Measurements from ENCODE around the gene KCNH2. TPM values are rescaled to one million over a fixed set of nuclear protein-coding genes. Genes with fewer than 3 reads are reported as not detected.

KCNH2 gene
- total RNA-seq, 1 experiment from 2014 or later = 0.22 TPM

- no peak for DNase-seq
- Histone ChIP-seq H3K27ac (ENCODE audit: low read length) (no peak overlapping the region), H3K4me3 (ENCODE audit: low read length) (no peak overlapping the region), H3K4me1 (ENCODE audit: low read length) (peaks cover 26% of the 10 kb centered on the region), H3K4me2 (ENCODE audit: low read depth, low read length, poor library complexity, severe bottlenecking) (no peak overlapping the region), H3K79me2 (ENCODE audit: low read length) (no peaks in the 10 kb centered on the region), H4K20me1 (ENCODE audit: insufficient read depth, low read depth, low read length) (0 out of 2 replicates have a peak, but pooled peaks cover 10% of the 10 kb centered on the region), H3K9me2 (replicated peaks; ENCODE audit: insufficient read depth, low read length) (no peaks in the 10 kb centered on the region), H3K27me3 (ENCODE audit: low read length) (no peaks in the 10 kb centered on the region), H3K9ac (ENCODE audit: low read length) (no peak overlapping the region), H2AFZ (ENCODE audit: low read length) (no peak overlapping the region), H3K36me3 (ENCODE audit: insufficient read depth, low read length) (no peaks in the 10 kb centered on the region), H3K9me3 (ENCODE audit: low read length) (no peaks in the 10 kb centered on the region)
Observed at GRCh38 chr7:150979713-150980390, 1.7 kb upstream of the KCNH2 start.

DNA sequence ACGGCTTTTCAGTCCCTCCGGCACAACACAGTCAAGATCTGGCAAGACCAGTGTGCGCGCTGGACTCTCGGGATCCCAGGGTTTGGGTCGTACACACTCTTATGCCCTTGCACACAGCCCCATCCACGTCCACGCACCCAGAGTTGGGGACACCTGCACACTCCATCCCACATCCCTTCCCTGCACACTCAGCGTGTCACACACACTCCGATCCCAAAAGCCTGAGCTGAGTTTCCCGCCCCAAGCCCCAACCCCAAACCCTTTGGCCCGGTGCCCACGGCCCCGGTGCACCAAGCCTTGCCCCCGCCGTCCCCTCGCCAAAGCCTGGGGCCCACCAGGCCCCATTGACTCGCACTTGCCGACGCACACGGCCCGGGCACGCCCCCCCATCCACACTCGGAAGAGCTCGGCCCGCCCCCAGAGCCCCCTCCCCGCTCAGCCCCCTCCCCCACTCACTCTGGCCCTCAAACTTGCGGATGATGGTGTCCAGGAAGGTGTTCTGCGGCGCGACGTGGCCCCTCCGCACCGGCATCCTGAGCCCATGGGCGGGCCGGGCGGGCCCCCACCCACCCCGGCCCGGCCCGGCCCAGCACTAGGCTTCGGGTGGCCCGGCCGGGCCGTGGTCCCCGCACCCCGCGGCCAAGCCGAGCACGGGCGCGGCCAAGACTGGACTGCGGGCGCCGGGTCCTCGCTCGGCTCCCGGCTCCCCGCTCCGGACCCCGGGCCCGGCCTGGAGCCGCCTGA, 567 bp downstream of the KCNH2 start:
- Histone ChIP-seq H3K4me2 (ENCODE audit: low read depth, low read length, poor library complexity, severe bottlenecking) (peak overlapping the region; percentile 44), H3K4me3 (ENCODE audit: low read length) (peak overlapping the region; percentile 22; the same call in 1 of the 2 replicates)
- no peak for DNase-seq

DNA sequence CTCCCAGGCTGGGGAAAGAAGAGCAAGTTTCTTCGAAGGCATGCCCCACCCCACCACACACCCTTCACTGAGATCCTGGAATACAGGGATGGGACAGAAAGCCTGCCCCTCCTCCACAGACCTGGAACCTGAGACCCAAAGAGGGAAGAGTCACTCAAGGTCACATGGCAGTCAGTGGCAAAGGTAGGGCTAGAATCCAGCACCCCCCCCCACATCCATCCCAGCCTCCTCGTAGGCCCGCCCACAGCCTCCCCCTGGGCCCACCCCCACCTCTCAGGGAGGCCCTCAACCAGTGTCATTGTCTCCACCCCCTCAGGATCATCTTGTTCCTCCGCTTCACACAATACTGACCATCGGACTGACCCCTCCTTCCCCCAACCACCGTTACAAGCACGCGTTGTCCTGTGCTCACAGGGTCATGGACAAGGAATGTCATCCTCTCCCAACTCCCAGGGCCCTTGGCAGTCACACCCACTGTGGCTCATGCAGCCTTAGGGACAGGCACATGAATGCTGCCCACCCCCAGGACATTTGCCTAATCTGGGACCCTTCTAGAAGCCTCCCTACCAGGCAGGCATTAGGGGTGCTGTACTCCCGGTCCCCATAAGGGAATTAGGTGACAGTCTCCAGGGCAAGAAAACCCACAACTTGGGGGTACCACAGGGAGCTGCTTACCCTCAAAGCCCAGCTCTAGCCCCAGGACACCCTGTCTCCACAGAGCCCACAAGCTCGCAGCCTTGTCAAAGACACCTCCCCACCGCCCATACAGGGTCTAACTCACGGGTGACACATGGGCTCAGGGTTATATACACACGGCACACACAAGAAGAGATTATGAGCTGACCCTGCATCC, 1.4 kb downstream of the KCNH2 start:
- H3K9me2 ChIP-seq (replicated peaks; ENCODE audit: insufficient read depth, low read length) = no peaks in the 10 kb centered on the region
- peak overlapping the region; percentile 22; the same call in 1 of the 2 replicates for H3K4me3 ChIP-seq (ENCODE audit: low read length)
- H3K36me3 ChIP-seq (ENCODE audit: insufficient read depth, low read length) = no peaks in the 10 kb centered on the region
- H2AFZ ChIP-seq (ENCODE audit: low read length) = no peak overlapping the region
- 0 out of 2 replicates have a peak, but pooled peaks cover 4% of the 10 kb centered on the region for H4K20me1 ChIP-seq (ENCODE audit: insufficient read depth, low read depth, low read length)
- DNase-seq = no peak
- no peaks in the 10 kb centered on the region for H3K9me3 ChIP-seq (ENCODE audit: low read length)
- H3K27ac ChIP-seq (ENCODE audit: low read length) = no peak overlapping the region
- H3K9ac ChIP-seq (ENCODE audit: low read length) = peak overlapping the region; percentile 24; the same call in 1 of the 2 replicates
- peaks cover 31% of the 10 kb centered on the region for H3K4me1 ChIP-seq (ENCODE audit: low read length)
- no peaks in the 10 kb centered on the region for H3K27me3 ChIP-seq (ENCODE audit: low read length)
- no peaks in the 10 kb centered on the region for H3K79me2 ChIP-seq (ENCODE audit: low read length)
- H3K4me2 ChIP-seq (ENCODE audit: low read depth, low read length, poor library complexity, severe bottlenecking) = peak overlapping the region; percentile 44

More for the DNA sequence above, 567 bp downstream of the KCNH2 start:
- Histone ChIP-seq H3K36me3 (ENCODE audit: insufficient read depth, low read length) (no peaks in the 10 kb centered on the region), H4K20me1 (ENCODE audit: insufficient read depth, low read depth, low read length) (0 out of 2 replicates have a peak, but pooled peaks cover 4% of the 10 kb centered on the region), H3K9me3 (ENCODE audit: low read length) (no peaks in the 10 kb centered on the region), H3K79me2 (ENCODE audit: low read length) (no peaks in the 10 kb centered on the region), H3K4me1 (ENCODE audit: low read length) (peaks cover 31% of the 10 kb centered on the region), H3K27ac (ENCODE audit: low read length) (no peak overlapping the region), H3K9me2 (replicated peaks; ENCODE audit: insufficient read depth, low read length) (no peaks in the 10 kb centered on the region), H3K27me3 (ENCODE audit: low read length) (no peaks in the 10 kb centered on the region), H2AFZ (ENCODE audit: low read length) (no peak overlapping the region), H3K9ac (ENCODE audit: low read length) (peak overlapping the region; percentile 24; the same call in 1 of the 2 replicates)

DNA sequence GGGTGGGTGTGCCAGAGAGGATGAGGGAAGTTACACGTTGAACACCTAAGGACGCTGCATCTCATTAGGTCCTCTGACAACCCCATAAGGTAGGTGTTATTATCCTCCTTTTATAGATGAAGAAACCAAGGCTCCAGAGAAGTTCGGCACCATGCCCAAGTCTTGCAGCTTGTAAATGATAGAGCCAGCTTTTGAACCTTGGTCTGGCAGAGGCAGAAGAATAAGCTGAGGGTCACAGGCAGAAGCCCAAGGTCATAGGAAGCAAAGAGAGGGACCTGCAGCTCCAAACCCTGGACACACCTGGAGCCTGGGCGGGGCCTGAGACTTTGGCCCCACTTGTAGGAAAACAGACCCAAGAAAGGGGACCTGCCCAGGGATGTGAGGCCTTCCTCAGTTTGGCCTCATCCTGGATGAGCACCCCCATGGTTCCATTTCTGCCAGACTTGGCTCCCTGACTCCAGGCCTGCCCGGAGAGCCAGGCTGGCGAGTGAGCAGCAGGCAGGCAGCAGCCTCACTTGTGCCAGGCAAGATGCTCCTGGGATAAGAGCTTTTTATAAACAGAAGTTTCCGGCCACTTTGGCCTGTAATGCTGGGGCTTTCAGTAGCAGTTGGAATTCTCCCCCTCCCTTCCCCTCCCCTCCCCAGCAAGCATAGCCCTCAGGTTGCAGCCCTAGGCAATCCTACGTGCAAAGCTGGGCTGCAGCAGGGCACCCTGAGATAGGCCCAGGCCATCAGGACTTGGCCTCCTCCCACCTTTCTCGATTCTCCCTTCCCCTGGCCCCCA, 2.4 kb downstream of the KCNH2 start:
- Histone ChIP-seq H3K79me2 (ENCODE audit: low read length) (no peaks in the 10 kb centered on the region), H3K36me3 (ENCODE audit: insufficient read depth, low read length) (no peaks in the 10 kb centered on the region), H3K4me3 (ENCODE audit: low read length) (peak overlapping the region; percentile 73), H4K20me1 (ENCODE audit: insufficient read depth, low read depth, low read length) (0 out of 2 replicates have a peak, but pooled peaks cover 4% of the 10 kb centered on the region), H3K9me2 (replicated peaks; ENCODE audit: insufficient read depth, low read length) (no peaks in the 10 kb centered on the region), H3K9me3 (ENCODE audit: low read length) (no peaks in the 10 kb centered on the region), H3K27me3 (ENCODE audit: low read length) (no peaks in the 10 kb centered on the region), H3K27ac (ENCODE audit: low read length) (no peak overlapping the region), H2AFZ (ENCODE audit: low read length) (no peak overlapping the region), H3K9ac (ENCODE audit: low read length) (peak overlapping the region; percentile 72), H3K4me1 (ENCODE audit: low read length) (peaks cover 31% of the 10 kb centered on the region), H3K4me2 (ENCODE audit: low read depth, low read length, poor library complexity, severe bottlenecking) (peak overlapping the region; percentile 71)
- DNase-seq = no peak

DNA sequence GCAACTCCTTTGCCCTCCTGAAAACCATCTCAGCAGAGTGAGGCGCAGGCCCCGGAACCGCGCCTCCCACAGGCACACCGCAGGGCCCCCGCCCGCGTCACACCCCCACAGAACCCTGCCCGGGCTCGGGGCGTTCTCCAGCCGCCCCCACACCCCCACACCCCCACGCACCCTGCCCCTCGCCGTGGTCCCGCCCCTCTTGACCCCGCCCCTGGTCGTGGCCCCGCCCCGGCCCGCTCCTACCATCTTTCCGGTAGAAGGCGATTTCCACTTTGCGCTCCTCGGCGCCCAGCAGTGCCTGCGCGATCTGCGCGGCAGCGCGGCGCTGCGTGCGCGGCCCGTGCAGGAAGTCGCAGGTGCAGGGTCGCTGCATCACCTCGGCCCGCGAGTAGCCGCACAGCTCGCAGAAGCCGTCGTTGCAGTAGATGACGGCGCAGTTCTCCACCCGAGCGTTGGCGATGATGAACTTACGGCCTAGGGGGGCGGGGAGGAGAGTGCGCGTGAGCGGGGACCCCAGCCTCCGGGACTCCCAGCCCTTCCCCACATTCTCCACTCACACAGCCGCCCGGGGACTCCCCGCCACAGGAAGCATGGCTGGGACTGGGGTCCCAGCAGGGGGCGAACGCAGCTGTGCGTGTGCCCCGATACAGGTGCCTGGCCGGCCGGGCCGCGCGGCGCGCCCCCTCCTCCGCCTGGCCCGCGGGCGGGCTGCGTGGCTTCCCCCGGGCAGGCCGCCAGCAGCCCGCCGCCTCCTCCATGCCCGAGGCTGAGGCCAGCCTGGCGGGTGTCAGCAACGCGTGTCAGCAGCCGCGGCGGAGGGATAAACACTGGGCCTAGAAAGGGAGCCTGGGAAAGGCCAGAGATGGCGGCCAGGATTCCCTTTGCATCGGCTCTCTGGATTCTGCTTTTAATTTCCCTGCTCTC, 3.4 kb downstream of the KCNH2 start:
- H3K4me3 ChIP-seq (ENCODE audit: low read length) = peak overlapping the region; percentile 73
- peak; percentile 86 for DNase-seq
- H3K4me2 ChIP-seq (ENCODE audit: low read depth, low read length, poor library complexity, severe bottlenecking) = peak overlapping the region; percentile 71
- H3K27ac ChIP-seq (ENCODE audit: low read length) = no peak overlapping the region
- H3K9ac ChIP-seq (ENCODE audit: low read length) = peak overlapping the region; percentile 72
- peaks cover 31% of the 10 kb centered on the region for H3K4me1 ChIP-seq (ENCODE audit: low read length)
- 0 out of 2 replicates have a peak, but pooled peaks cover 4% of the 10 kb centered on the region for H4K20me1 ChIP-seq (ENCODE audit: insufficient read depth, low read depth, low read length)
- no peaks in the 10 kb centered on the region for H3K79me2 ChIP-seq (ENCODE audit: low read length)
- H3K9me2 ChIP-seq (replicated peaks; ENCODE audit: insufficient read depth, low read length) = no peaks in the 10 kb centered on the region
- no peaks in the 10 kb centered on the region for H3K27me3 ChIP-seq (ENCODE audit: low read length)
- H2AFZ ChIP-seq (ENCODE audit: low read length) = peak overlapping the region; percentile 94
- no peaks in the 10 kb centered on the region for H3K9me3 ChIP-seq (ENCODE audit: low read length)
- H3K36me3 ChIP-seq (ENCODE audit: insufficient read depth, low read length) = no peaks in the 10 kb centered on the region

- Histone ChIP-seq H3K4me1 (ENCODE audit: low read length) (peaks cover 27% of the 10 kb centered on the region), H3K79me2 (ENCODE audit: low read length) (no peaks in the 10 kb centered on the region), H3K36me3 (ENCODE audit: insufficient read depth, low read length) (no peaks in the 10 kb centered on the region), H3K9me2 (replicated peaks; ENCODE audit: insufficient read depth, low read length) (no peaks in the 10 kb centered on the region), H3K4me2 (ENCODE audit: low read depth, low read length, poor library complexity, severe bottlenecking) (peak overlapping the region; percentile 71), H3K9ac (ENCODE audit: low read length) (peak overlapping the region; percentile 72), H2AFZ (ENCODE audit: low read length) (no peak overlapping the region), H3K9me3 (ENCODE audit: low read length) (no peaks in the 10 kb centered on the region), H3K27me3 (ENCODE audit: low read length) (no peaks in the 10 kb centered on the region), H3K27ac (ENCODE audit: low read length) (no peak overlapping the region), H3K4me3 (ENCODE audit: low read length) (peak overlapping the region; percentile 73; the same call in 1 of the 2 replicates), H4K20me1 (ENCODE audit: insufficient read depth, low read depth, low read length) (no peaks in the 10 kb centered on the region)
- no peak for DNase-seq
Observed at GRCh38 chr7:150973571-150974451, 4.3 kb downstream of the KCNH2 start.
